ENCODE measurements around the gene RALY.

Gene RALY

GRCh38 chr20:33986560-33987216, 7.0 kb upstream of the RALY start:
- DNase-seq (ENCODE audit: low spot score), result no peak

DNA sequence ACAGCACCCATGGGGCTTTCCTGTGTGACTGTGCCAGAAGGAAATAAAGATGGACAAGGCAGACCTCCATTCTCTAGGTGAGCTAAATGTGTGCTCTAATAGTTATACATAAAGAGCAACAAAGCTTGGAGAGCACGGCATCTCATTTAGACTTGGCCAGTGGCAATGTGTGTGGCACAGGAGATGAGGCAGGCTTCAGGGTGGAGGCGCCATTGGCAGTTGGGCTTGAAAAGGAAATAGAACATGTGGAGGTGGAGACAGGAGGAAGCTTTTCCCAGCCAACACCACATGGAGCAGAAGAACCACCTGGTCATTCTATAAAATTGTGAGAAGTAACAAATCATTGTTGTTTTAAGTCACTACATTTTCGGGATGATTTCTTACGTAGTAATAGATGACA, 3.6 kb upstream of the RALY start:
- no peak for DNase-seq (ENCODE audit: low spot score)

- DNase-seq (ENCODE audit: low spot score), result no peak
These were observed 2.2 kb upstream of the RALY start for GRCh38 chr20:33991502-33991901.

GRCh38 chr20:33992145-33992922, 1.4 kb upstream of the RALY start:
- peak; percentile 69 for DNase-seq (ENCODE audit: low spot score)

DNA sequence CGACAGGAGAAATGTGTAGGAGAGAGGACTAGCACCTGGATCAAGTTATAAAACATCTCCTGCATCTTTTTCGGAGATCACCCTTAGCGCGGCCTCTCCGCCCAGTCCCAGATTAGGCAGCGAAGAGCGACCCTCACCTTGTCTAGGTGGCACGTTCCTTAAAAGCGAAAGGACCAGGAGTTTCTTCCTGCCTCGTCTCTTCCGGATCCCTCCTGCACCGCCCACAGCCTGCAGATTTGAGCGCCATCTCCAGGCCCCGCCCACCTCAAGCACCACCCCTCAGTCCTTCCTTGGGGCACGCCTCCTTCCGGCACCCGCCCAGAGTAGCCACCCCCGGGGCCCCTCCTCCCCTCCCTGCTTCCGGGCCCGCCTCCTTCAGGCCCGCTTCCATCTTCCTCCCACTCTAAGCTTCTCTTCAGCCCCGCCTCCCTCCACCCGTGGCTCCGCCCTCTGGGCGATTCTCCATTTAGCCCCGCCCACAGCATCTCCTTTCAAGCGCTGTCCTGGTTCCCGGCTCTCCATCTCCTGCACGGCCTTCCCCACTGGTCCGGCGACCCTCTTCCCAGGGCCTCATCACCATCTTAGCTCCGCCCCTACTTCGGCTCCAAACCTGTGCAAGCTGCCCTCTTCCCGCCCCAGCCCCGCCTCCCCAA, 662 bp upstream of the RALY start:
- DNase-seq (ENCODE audit: low spot score), result peak; percentile 99

GRCh38 chr20:33994222-33994913, 657 bp downstream of the RALY start:
- peak; percentile 85 for DNase-seq (ENCODE audit: low spot score)

DNA sequence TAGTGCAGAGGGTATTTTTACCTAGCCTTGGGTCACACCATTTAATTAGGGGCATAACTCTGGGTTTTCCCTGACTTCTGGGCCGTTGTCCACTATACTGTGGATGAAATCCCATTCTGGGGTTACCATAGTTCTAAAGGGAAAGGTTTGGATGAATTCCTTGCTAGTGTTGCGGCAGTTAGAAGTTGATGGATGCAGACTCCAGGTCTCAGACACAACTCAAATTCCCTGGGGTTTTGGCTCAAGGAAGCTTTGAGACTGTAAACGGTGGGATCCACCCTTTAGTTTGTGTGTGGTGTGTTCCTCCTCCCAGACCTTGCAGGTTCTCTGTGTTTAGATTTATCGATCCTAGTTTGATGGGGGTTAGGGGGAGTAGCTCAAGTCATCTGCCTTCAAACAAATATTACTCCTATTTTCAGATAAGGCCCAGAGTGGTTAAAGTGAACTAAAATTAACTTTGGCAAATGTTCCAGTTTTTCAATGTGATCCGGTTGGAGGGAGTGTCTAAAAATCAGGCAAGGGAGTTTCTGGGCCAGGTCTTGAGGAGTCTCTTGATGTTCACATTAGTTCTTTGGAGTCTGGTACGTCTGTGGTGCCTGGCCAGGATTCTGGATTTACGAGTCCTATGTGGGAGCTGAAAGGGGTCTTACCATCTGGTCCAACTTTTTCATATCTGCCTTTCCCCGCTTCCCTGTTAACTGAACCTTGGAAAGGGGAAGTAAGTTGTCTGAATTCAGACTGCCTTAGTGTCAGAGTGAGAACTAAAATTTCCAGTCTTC, 1.5 kb downstream of the RALY start:
- DNase-seq (ENCODE audit: low spot score), result no peak

DNA sequence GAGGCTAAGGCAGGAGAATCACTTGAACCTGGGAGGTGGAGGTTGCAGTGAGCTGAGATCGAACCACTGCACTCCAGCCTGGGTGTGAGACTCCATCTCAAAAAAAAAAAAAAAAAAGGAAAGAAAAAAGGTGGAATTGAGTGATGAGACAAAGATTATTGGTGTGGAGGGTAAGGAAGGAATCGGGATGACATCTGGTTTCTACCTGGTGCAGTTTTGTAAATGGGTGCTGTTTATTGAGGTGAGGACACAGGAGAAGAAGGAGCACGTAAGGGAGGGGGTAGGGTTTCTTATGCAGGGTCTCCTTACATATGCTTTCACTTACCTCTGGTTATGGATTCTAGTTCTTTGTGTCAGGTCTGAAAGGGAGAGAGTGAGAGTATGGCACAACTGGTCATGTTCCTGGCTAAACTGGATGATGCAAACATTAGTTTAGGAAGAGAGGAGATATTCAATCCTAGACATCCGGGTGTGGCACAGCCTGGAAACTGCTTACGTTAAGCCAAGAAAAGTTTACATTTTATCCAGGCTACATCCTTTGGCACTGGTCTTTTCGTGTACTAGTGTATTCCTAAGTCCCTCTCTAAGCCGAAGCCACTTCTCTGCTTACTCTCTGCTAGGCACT, 5.4 kb downstream of the RALY start:
- no peak for DNase-seq (ENCODE audit: low spot score)

- DNase-seq (ENCODE audit: low spot score), result no peak
These were observed 7.7 kb downstream of the RALY start for GRCh38 chr20:34001378-34001777.

DNA sequence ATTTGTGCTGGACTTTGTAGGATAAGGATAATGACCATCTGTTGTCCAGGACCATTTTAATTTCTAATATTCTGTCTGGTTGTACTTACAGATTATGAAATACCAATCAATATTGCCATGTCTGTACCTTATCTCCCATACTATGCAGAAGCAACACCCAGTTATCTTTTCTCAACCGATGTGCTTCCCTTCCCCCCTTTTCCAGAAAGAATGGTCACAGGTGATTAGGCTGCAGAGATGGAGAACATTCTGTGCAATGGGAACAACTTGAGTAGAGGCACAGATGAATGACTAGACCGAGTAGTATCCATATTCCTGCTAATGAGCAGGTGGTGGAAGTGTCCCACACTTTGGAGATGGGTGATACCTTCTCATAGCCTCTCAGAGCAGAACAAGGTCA, 10.5 kb downstream of the RALY start:
- no peak for DNase-seq (ENCODE audit: low spot score)

DNA sequence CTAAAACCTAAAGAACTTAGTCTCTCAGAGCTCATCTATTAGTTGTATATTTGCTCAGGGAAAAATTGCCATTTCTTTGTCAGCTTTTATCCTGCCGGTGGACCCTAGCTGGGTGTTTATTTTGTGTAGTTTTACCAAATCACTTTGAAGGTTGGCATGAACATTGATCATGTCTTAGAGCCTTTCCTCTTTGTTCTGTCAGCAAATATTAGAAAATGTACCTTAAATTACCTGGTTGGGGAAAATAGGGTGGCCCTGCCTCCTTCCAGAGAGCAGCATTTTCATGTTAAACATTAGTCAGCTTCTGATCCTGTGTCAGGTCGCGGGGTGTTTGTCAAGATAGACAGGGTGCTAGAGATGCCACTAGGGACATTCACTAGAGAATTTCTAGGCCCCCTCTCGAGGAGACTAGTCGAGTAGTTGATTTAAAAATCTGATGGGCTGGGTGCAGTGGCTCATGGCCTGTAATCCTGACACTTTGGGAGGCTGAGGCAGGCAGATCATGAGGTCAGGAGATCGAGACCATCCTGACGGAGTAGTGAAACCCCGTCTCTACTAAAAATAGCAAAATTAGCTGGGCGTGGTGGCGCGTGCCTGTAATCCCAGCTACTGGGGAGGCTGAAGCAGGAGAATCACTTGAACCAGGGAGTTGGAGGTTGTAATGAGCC, 11.2 kb downstream of the RALY start:
- DNase-seq (ENCODE audit: low spot score), result no peak

DNA sequence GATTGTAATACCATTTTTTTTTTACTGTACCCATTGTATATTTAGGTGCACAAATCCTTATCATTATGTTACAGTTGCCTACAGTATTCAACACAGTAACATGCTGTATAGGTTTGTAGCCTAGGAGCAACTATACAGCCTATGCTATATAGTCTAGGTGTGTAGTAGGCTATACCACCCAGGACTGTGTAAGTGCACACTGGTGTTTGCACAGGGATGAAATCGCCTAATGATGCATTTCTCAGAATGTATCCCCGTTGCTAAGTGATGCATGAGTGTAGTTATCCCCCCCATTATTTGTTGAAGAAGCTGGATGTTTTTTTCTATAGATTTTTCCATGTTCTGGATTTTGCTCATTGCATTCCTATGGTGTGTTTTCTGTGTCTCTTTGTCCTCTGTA, 12.9 kb downstream of the RALY start:
- no peak for DNase-seq (ENCODE audit: low spot score)

GRCh38 chr20:34008477-34008876, 14.8 kb downstream of the RALY start:
- no peak for DNase-seq (ENCODE audit: low spot score)

- DNase-seq (ENCODE audit: low spot score), result no peak
These were observed 16.8 kb downstream of the RALY start for GRCh38 chr20:34010405-34010931.

GRCh38 chr20:34011275-34011674, 17.6 kb downstream of the RALY start:
- DNase-seq (ENCODE audit: low spot score), result no peak

GRCh38 chr20:34012330-34012729, 18.6 kb downstream of the RALY start:
- no peak for DNase-seq (ENCODE audit: low spot score)

DNA sequence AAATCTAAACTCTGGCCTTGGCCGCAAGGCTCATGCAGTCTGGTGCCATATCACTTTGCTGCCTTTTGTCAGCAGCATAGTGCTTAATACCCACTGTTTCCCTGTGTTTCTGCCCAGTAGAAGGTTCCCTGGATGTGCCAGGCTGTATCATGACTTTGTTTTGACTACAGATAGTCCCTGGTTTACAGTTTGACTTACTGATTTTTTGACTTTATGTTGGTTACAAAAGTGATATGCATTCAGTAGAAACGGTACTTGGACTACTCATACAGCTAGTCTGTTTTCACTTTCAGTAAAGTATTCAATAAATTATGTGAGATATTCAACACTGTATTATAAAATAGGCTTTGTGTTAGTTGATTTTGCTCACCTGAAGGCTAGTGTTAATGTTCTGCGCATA, 19.0 kb downstream of the RALY start:
- DNase-seq (ENCODE audit: low spot score), result no peak

GRCh38 chr20:34013554-34013953, 19.8 kb downstream of the RALY start:
- DNase-seq (ENCODE audit: low spot score), result no peak

DNA sequence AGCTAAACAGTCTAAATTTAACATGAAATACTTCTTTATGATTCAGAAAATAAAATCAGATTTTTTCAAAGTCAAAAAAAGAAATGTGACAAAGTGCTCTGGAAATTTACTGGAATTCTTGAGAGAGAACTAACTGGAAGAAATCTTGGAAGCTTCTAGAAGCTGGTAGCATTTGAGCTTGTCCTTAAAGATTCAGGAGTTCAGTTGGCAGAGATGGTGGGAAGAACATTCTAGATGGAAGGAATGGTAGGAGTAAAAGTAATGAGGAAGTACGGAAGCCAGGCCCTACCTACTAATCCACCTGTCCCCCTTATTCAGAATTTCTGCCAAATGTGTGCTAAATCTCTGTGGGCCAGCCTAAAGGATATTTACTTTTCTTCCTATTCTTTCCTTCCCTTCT, 21.2 kb downstream of the RALY start:
- DNase-seq (ENCODE audit: low spot score), result no peak

Data from kidney tubule cell (primary cell).